ENCODE measurements around the gene CATSPERB.

The CATSPERB gene

GRCh38 chr14:91693346-91693745 lies 38.5 kb downstream of the CATSPERB start (continued):
- TF ChIP-seq HIC1 (tag by site-specific recombination; IDR thresholded peaks at IDR 0.05) = no peak
- TF ChIP-seq MZF1 (tag by site-specific recombination; IDR thresholded peaks at IDR 0.05; ENCODE audit: borderline replicate concordance) = no peak
- no peak for TF ChIP-seq ZNF660 (tag by site-specific recombination; IDR thresholded peaks at IDR 0.05)
- no peak for TF ChIP-seq ZNF324 (tag by site-specific recombination; IDR thresholded peaks at IDR 0.05)
- TF ChIP-seq ZSCAN23 (tag by site-specific recombination; IDR thresholded peaks at IDR 0.05) = no peak
- no peak for TF ChIP-seq ZBTB1 (tag by site-specific recombination; IDR thresholded peaks at IDR 0.05)

GRCh38 chr14:91692075-91692474 lies 39.8 kb downstream of the CATSPERB start:
- TF ChIP-seq ZSCAN5A (tag by site-specific recombination; IDR thresholded peaks at IDR 0.05) (no peak), ZNF292 (tag by site-specific recombination; IDR thresholded peaks at IDR 0.05; ENCODE audit: borderline replicate concordance, low read depth) (no peak), ZNF843 (tag by site-specific recombination; IDR thresholded peaks at IDR 0.05) (no peak), ZXDB (tag by site-specific recombination; IDR thresholded peaks at IDR 0.05) (no peak), ZNF747 (tag by site-specific recombination; IDR thresholded peaks at IDR 0.05) (no peak), ZNF580 (tag by site-specific recombination; IDR thresholded peaks at IDR 0.05) (no peak), ZNF121 (tag by site-specific recombination; IDR thresholded peaks at IDR 0.05) (no peak), PRDM4 (tag by site-specific recombination; IDR thresholded peaks at IDR 0.05) (no peak), SP2 (tag by site-specific recombination; IDR thresholded peaks at IDR 0.05) (no peak), ZNF426 (tag by site-specific recombination; IDR thresholded peaks at IDR 0.05) (no peak), ZNF660 (tag by site-specific recombination; IDR thresholded peaks at IDR 0.05) (no peak), EGR2 (tag by site-specific recombination; IDR thresholded peaks at IDR 0.05; ENCODE audit: low read depth) (no peak), ZNF175 (tag by site-specific recombination; IDR thresholded peaks at IDR 0.05) (no peak), ZNF449 (tag by site-specific recombination; IDR thresholded peaks at IDR 0.05) (no peak), ZNF692 (tag by site-specific recombination; IDR thresholded peaks at IDR 0.05) (no peak), ZNF571 (tag by site-specific recombination; IDR thresholded peaks at IDR 0.05) (no peak), ZNF174 (tag by site-specific recombination; IDR thresholded peaks at IDR 0.05) (no peak), TCF7L2 (IDR thresholded peaks at IDR 0.05; ENCODE audit: borderline replicate concordance, low read depth, low read length) (no peak), ZSCAN23 (tag by site-specific recombination; IDR thresholded peaks at IDR 0.05) (no peak)
- H3K4me1 ChIP-seq (ENCODE audit: control insufficient read depth, insufficient read depth, low read length) = no peaks in the 10 kb centered on the region
- H3K4me3 ChIP-seq (ENCODE audit: low read depth, low read length) = no peak overlapping the region
- CTCF ChIA-PET = interaction anchor here (0.7 kb wide), 1 partner anchor 62 kb away, joined by 3 read pairs; no protein-coding TSS in a partner anchor
- no peaks in the 10 kb centered on the region for H3K9me3 ChIP-seq (ENCODE audit: control insufficient read depth, insufficient read depth, low read depth, low read length)
- no peaks in the 10 kb centered on the region for H3K36me3 ChIP-seq (ENCODE audit: control insufficient read depth in 2 of 2, insufficient read depth in 1 of 2, low read length in 2 of 2)
- POLR2A ChIA-PET = interaction anchor here (0.6 to 0.7 kb wide), 3 partner anchors 12 to 172 kb away, joined by 3 to 7 read pairs (median 3); no protein-coding TSS in a partner anchor
- H3K27ac ChIP-seq (ENCODE audit: extremely low read depth, low read depth, low read length) = no peak overlapping the region

Data from HEK293 (cell line).